Fibroblast of mammary gland (primary cell): Measurements from ENCODE around the gene SSX4.
"Not testable (repeated sequence)": the region's sequence is repeated elsewhere in the genome, so short reads cannot be mapped to it uniquely, and the experiment has no call there.

Experiments used
- DNase-seq: peaks from one replicate; pipeline ENCODE4 v3.0.0-alpha.2; 2010; ENCODE audit warnings: low read depth
- H3K4me3 ChIP-seq: 2 replicates; pipeline ENCODE4 v1.5.1; 2011; ENCODE audit warnings: low read depth, mild to moderate bottlenecking, low read length, moderate library complexity; ENCODE audit not compliant: control insufficient read depth
- CTCF ChIP-seq: conservative IDR thresholded peaks from 2 replicates; pipeline ENCODE4 v1.5.1; 2011; ENCODE audit warnings: low read depth, low read length, inconsistent platforms; ENCODE audit not compliant: control insufficient read depth, insufficient read depth

The SSX4 gene

GRCh38 chrX:48383239-48383638 lies at the start of gene SSX4:
Gene SSX4 (plus strand): TSS chrX:48383539. CDS start chrX:48384054, 515 bp downstream.
- DNase-seq, H3K4me3 ChIP-seq: not testable (repeated sequence)

- not testable (repeated sequence) for H3K4me3 ChIP-seq
Observed at GRCh38 chrX:48346059-48346458, 37.3 kb upstream of the SSX4 start.

GRCh38 chrX:48356315-48357094 lies 26.8 kb upstream of the SSX4 start, which contains the start of gene SSX3:
Gene SSX3 (minus strand): TSS chrX:48356703. CDS start chrX:48355249, 1,454 bp downstream.
- not testable (repeated sequence) for DNase-seq, H3K4me3 ChIP-seq

More at GRCh38 chrX:48346059-48346458, 37.3 kb upstream of the SSX4 start:
- not testable (repeated sequence) for DNase-seq

- TF ChIP-seq CTCF = no peak
- DNase-seq = no peak
- no peak overlapping the region for H3K4me3 ChIP-seq
Observed at GRCh38 chrX:48357681-48358080, 25.7 kb upstream of the SSX4 start.

- not testable (repeated sequence) for DNase-seq, H3K4me3 ChIP-seq
Observed at GRCh38 chrX:48359281-48359680, 24.1 kb upstream of the SSX4 start.

GRCh38 chrX:48367717-48368408 lies 15.5 kb upstream of the SSX4 start:
- DNase-seq, H3K4me3 ChIP-seq: not testable (repeated sequence)

GRCh38 chrX:48370408-48370807 lies 12.9 kb upstream of the SSX4 start:
- H3K4me3 ChIP-seq, DNase-seq: not testable (repeated sequence)

GRCh38 chrX:48396931-48397330 lies 13.6 kb downstream of the SSX4 start:
- not testable (repeated sequence) for H3K4me3 ChIP-seq, DNase-seq

- not testable (repeated sequence) for DNase-seq, H3K4me3 ChIP-seq
Observed at GRCh38 chrX:48397825-48398224, 14.5 kb downstream of the SSX4 start.

GRCh38 chrX:48411860-48412259 lies 28.5 kb downstream of the SSX4 start, which contains the start of gene SSX4B:
Gene SSX4B (minus strand): TSS chrX:48411960. CDS start chrX:48411372, 588 bp downstream.
- not testable (repeated sequence) for DNase-seq, H3K4me3 ChIP-seq

GRCh38 chrX:48427027-48427716 lies 43.8 kb downstream of the SSX4 start:
- not testable (repeated sequence) for H3K4me3 ChIP-seq, DNase-seq

- H3K4me3 ChIP-seq, DNase-seq: not testable (repeated sequence)
Observed at GRCh38 chrX:48429606-48430005, 46.3 kb downstream of the SSX4 start.

GRCh38 chrX:48430166-48430565 lies 46.8 kb downstream of the SSX4 start:
- not testable (repeated sequence) for DNase-seq, H3K4me3 ChIP-seq

- DNase-seq, H3K4me3 ChIP-seq: not testable (repeated sequence)
Observed at GRCh38 chrX:48433713-48434112, 50.4 kb downstream of the SSX4 start.
